GM19193 (cell line): ENCODE data around the gene VPS8.

Experiments used
- POLR2A ChIP-seq: IDR thresholded peaks from 4 replicates; pipeline ENCODE4 v1.6.1; 2011; ENCODE audit not compliant: insufficient read depth, insufficient read length; ENCODE audit errors: extremely low read depth

The VPS8 gene

GRCh38 chr3:185024966-185025365, 213.0 kb downstream of the VPS8 start:
- no peak for TF ChIP-seq POLR2A

GRCh38 chr3:185028121-185028520, 216.2 kb downstream of the VPS8 start:
- no peak for TF ChIP-seq POLR2A

GRCh38 chr3:185029086-185029485, 217.1 kb downstream of the VPS8 start:
- TF ChIP-seq POLR2A = no peak

GRCh38 chr3:185030399-185030798, 218.4 kb downstream of the VPS8 start:
- no peak for TF ChIP-seq POLR2A

- TF ChIP-seq POLR2A = no peak
Observed at GRCh38 chr3:185030951-185031350, 219.0 kb downstream of the VPS8 start.

- TF ChIP-seq POLR2A = no peak
Observed at GRCh38 chr3:185037801-185038200, 225.8 kb downstream of the VPS8 start.

- TF ChIP-seq POLR2A = no peak
Observed at GRCh38 chr3:185040425-185040824, 228.5 kb downstream of the VPS8 start.

- TF ChIP-seq POLR2A = no peak
Observed at GRCh38 chr3:185041540-185041939, 229.6 kb downstream of the VPS8 start.

- TF ChIP-seq POLR2A = no peak
Observed at GRCh38 chr3:185042312-185043050, 230.5 kb downstream of the VPS8 start.

GRCh38 chr3:185046164-185046515, 234.2 kb downstream of the VPS8 start:
- TF ChIP-seq POLR2A = no peak

- no peak for TF ChIP-seq POLR2A
Observed at GRCh38 chr3:185046603-185047002, 234.6 kb downstream of the VPS8 start.

- TF ChIP-seq POLR2A = no peak
Observed at GRCh38 chr3:185049710-185050109, 237.7 kb downstream of the VPS8 start.

GRCh38 chr3:185051801-185052200, 239.8 kb downstream of the VPS8 start:
- TF ChIP-seq POLR2A = no peak

GRCh38 chr3:185052631-185053030, 240.7 kb downstream of the VPS8 start:
- no peak for TF ChIP-seq POLR2A

GRCh38 chr3:185056908-185057307, 244.9 kb downstream of the VPS8 start:
- no peak for TF ChIP-seq POLR2A

- TF ChIP-seq POLR2A = no peak
Observed at GRCh38 chr3:185057829-185058228, 245.9 kb downstream of the VPS8 start.

GRCh38 chr3:185058796-185059195, 246.8 kb downstream of the VPS8 start:
- no peak for TF ChIP-seq POLR2A

GRCh38 chr3:185059766-185060165, 247.8 kb downstream of the VPS8 start:
- no peak for TF ChIP-seq POLR2A

GRCh38 chr3:185060655-185061054, 248.7 kb downstream of the VPS8 start:
- no peak for TF ChIP-seq POLR2A
